ENCODE results near the gene GMFB.
"Not testable (repeated sequence)": the region's sequence is repeated elsewhere in the genome, so short reads cannot be mapped to it uniquely, and the experiment has no call there.

GMFB gene

DNA sequence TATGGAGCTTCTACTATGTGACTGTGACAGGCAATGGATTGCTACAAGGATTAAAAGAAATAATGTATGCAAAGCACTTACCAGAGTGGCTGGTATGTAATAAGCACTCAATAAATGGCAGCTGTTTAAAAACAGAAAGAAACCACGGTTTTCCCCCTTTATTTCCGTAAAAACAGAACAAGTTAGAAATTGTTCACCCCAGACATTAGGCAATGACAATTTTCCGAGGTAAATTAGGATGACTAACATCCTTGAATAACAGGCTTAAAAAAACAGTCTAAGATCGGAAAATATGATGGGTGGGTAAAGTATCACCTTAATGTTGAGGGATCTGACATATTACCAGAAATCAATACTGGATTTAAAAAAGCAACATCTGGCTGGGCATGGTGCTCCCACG, 26.7 kb downstream of the GMFB start:
- Histone ChIP-seq H3K9me3 (ENCODE audit: control insufficient read depth, insufficient read depth, low read length) (peaks cover 7% of the 10 kb centered on the region), H3K9ac (ENCODE audit: low read depth, low read length) (no peak overlapping the region), H3K4me1 (ENCODE audit: insufficient read depth, low read length) (no peaks in the 10 kb centered on the region), H3K36me3 (ENCODE audit: insufficient read depth, low read length) (no peaks in the 10 kb centered on the region)

DNA sequence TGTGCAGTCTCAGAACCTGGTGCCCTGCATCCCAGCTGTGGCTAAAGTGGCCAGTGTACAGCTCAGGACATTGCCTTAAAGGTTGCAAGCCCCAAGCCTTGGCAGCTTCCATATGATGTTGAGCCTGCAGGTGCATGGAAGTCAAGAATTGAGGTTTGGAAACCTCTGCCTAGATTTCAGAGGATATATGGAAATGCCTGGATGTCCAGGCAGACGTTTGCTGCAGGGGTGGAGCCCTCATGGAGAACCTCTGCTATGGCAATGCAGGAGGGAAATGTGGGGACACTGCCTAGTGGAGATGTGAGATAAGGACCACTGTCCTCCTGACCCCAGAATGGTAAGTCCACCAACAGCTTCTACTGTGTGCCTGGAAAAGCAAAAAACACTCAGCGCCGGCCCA, 29.7 kb downstream of the GMFB start:
- H3K4me1 ChIP-seq (ENCODE audit: insufficient read depth, low read length): no peaks in the 10 kb centered on the region

DNA sequence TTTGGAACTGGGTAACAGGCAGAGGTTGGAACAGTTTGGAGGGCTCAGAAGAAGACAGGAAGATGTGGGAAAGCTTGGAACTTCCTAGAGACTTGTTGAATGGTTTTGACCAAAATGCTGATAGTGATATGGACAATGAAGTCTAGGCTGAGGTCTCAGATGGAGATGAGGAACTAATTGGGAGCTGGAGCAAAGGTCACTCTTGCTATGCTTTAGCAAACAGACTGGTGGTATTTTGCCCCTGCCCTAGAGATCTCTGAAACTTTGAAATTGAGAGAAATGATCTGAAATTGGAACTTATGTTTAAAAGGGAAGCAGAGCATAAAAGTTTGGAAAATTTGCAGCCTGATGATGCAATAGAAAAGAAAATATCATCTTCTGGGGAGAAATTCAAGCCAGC, 30.2 kb downstream of the GMFB start:
- H3K9me3 ChIP-seq (ENCODE audit: control insufficient read depth, insufficient read depth, low read length); H3K4me1 ChIP-seq (ENCODE audit: insufficient read depth, low read length); H3K9ac ChIP-seq (ENCODE audit: low read depth, low read length); H3K36me3 ChIP-seq (ENCODE audit: insufficient read depth, low read length): not testable (repeated sequence)

More for the DNA sequence above, 29.7 kb downstream of the GMFB start:
- Histone ChIP-seq H3K36me3 (ENCODE audit: insufficient read depth, low read length) (no peaks in the 10 kb centered on the region), H3K9ac (ENCODE audit: low read depth, low read length) (no peak overlapping the region), H3K9me3 (ENCODE audit: control insufficient read depth, insufficient read depth, low read length) (peaks cover 4% of the 10 kb centered on the region)

DNA sequence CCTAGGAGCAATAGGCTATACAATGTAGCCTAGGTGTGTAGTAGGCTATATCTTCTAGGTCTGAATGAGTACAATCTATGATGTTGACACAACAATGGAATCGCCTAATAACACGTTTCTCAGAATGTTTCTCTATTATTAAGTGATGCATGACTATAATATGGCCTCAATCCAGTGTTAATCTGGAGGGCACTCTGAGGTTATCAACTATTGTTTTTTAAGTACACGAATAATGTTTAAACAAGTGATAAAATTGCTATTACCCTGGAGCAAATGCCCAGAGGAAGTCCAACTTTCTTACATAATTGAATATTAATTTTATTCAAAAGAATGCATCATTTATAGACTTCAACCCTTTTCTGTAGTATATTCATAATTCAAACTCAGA, 31.2 kb downstream of the GMFB start:
- Histone ChIP-seq H3K9me3 (ENCODE audit: control insufficient read depth, insufficient read depth, low read length) (peaks cover 4% of the 10 kb centered on the region), H3K9ac (ENCODE audit: low read depth, low read length) (no peak overlapping the region), H3K36me3 (ENCODE audit: insufficient read depth, low read length) (no peaks in the 10 kb centered on the region), H3K4me1 (ENCODE audit: insufficient read depth, low read length) (no peaks in the 10 kb centered on the region)

DNA sequence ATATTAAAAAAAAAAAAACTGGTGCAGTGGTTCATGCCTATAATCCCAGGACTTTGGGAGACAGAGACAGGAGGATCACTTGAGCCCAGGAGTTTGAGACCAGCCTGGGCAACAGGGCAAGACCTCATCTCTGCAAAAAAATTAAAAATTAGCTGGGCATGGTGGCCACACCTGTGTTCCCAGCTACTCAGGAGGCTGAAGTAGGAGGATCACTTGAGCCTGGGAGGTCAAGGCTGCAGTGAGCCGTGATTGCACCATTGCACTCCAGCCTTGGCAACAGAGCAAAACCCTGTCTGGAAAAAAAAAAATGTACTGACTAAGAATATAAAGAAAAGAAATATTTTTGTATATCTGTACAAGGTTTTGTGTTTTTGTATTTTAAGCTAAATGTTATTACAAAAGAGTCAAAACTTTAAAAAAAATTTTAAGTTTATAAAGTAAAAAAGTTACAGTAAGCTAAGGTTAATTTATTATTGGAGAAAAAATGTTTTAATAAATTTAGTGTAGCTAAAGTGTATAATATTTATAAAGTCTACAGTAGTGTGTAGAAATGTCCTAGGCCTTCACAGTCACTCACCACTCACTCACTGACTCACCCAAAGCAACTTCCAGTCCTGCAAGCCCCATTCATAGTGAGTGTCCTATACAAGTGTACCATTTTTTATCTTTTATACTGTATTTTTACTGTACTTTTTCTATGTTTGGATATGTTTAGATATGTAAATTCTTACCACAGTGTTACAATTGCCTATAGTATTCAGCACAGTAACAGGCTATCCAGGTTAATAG, 31.8 kb downstream of the GMFB start:
- H3K9me3 ChIP-seq (ENCODE audit: control insufficient read depth, insufficient read depth, low read length); H3K36me3 ChIP-seq (ENCODE audit: insufficient read depth, low read length); H3K4me1 ChIP-seq (ENCODE audit: insufficient read depth, low read length); H3K9ac ChIP-seq (ENCODE audit: low read depth, low read length): not testable (repeated sequence)

GRCh38 chr14:54455363-54455762, 33.4 kb downstream of the GMFB start:
- Histone ChIP-seq H3K36me3 (ENCODE audit: insufficient read depth, low read length) (no peaks in the 10 kb centered on the region), H3K9ac (ENCODE audit: low read depth, low read length) (no peak overlapping the region), H3K4me1 (ENCODE audit: insufficient read depth, low read length) (no peaks in the 10 kb centered on the region), H3K9me3 (ENCODE audit: control insufficient read depth, insufficient read depth, low read length) (peaks cover 4% of the 10 kb centered on the region)

DNA sequence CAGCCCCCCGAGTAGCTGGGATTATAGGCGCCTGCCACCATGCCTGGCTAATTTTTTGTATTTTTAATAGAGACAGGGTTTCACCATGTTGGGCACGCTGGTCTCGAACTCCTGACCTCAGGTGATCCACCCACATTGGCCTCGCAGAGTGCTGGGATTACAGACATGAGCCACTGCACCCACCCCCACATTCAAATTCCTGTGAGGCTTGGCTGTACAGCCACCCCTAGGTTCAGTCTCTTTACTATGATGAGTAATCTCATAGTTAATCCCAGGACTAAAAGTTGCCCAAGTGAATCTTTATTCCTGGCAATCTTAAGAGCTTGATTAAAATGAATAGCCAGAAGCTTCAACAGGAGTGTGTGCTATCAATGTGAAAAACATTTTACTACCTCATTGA, 34.8 kb downstream of the GMFB start:
- H3K9me3 ChIP-seq (ENCODE audit: control insufficient read depth, insufficient read depth, low read length); H3K36me3 ChIP-seq (ENCODE audit: insufficient read depth, low read length); H3K4me1 ChIP-seq (ENCODE audit: insufficient read depth, low read length); H3K9ac ChIP-seq (ENCODE audit: low read depth, low read length): not testable (repeated sequence)

DNA sequence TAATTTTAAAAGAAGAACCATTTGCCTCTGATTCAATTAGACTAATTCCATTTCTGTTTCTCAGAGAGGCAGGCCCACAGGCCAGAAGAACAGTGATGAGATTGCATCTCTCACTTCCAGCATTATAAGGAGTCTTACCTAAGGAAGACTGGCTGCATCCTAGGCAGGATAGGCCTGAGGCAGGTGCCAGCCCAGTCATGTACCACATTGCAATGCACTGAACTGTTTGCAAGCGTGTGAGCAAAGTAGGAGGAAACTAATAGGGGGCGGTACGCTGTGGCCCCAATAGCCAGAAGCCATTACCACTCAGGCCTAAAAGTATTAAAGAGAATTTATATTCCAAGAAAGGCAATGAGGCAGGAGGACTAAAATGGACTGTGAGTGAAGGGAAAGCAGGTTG, 35.5 kb downstream of the GMFB start:
- no peaks in the 10 kb centered on the region for H3K9me3 ChIP-seq (ENCODE audit: control insufficient read depth, insufficient read depth, low read length)
- H3K4me1 ChIP-seq (ENCODE audit: insufficient read depth, low read length): no peaks in the 10 kb centered on the region
- H3K9ac ChIP-seq (ENCODE audit: low read depth, low read length): no peak overlapping the region
- H3K36me3 ChIP-seq (ENCODE audit: insufficient read depth, low read length): no peaks in the 10 kb centered on the region

DNA sequence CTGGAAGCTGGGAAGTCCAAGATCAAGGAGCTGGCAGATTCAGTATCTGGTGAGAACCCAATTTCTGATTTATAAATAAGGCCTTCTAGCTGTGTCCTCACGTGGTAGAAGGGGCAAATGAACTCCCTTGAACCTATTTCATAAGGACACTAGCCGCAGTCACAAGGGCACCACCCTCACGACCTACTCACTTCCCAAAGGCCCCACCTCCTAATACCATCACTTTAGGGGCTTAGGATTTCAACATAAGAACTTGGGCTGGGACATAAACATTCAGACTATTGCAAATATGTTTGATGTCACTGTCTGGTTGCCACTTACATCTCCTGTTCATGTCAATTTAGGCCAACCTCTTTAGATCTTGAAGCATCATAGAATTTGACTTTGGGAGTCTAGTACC, 36.8 kb downstream of the GMFB start:
- Histone ChIP-seq H3K9me3 (ENCODE audit: control insufficient read depth, insufficient read depth, low read length) (no peaks in the 10 kb centered on the region), H3K4me1 (ENCODE audit: insufficient read depth, low read length) (no peaks in the 10 kb centered on the region), H3K36me3 (ENCODE audit: insufficient read depth, low read length) (no peaks in the 10 kb centered on the region), H3K9ac (ENCODE audit: low read depth, low read length) (no peak overlapping the region)

DNA sequence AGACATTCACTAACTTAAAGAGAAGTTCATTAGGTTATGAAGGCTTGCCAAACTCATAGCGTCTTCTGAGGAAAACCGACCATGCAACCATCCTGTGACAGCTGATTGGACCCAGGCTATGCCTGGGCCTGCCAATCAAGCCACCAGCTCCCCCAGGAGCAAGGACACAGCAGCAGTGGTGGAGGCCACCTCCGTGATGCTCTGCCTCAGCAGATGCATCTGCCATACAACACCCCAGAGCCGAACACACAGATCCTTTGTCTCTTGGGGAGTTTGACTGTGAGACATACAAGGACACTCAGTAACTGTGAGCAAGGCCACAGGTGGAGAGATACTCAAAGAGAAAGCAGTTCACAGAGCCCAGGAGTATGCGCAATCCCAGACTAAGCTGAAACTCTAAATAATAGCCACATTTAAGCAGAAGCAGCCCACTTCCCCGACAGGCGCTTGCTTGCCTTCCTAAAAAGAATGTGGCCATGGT, 37.6 kb downstream of the GMFB start:
- H3K36me3 ChIP-seq (ENCODE audit: insufficient read depth, low read length): no peaks in the 10 kb centered on the region
- H3K9ac ChIP-seq (ENCODE audit: low read depth, low read length): no peak overlapping the region
- H3K4me1 ChIP-seq (ENCODE audit: insufficient read depth, low read length): no peaks in the 10 kb centered on the region
- H3K9me3 ChIP-seq (ENCODE audit: control insufficient read depth, insufficient read depth, low read length): no peaks in the 10 kb centered on the region

- no peaks in the 10 kb centered on the region for H3K9me3 ChIP-seq (ENCODE audit: control insufficient read depth, insufficient read depth, low read length)
- no peaks in the 10 kb centered on the region for H3K4me1 ChIP-seq (ENCODE audit: insufficient read depth, low read length)
- no peaks in the 10 kb centered on the region for H3K36me3 ChIP-seq (ENCODE audit: insufficient read depth, low read length)
- no peak overlapping the region for H3K9ac ChIP-seq (ENCODE audit: low read depth, low read length)
Measured at GRCh38 chr14:54450535-54450934, 38.2 kb downstream of the GMFB start.

- Histone ChIP-seq H3K9me3 (ENCODE audit: control insufficient read depth, insufficient read depth, low read length) (no peaks in the 10 kb centered on the region), H3K9ac (ENCODE audit: low read depth, low read length) (no peak overlapping the region), H3K36me3 (ENCODE audit: insufficient read depth, low read length) (no peaks in the 10 kb centered on the region), H3K4me1 (ENCODE audit: insufficient read depth, low read length) (no peaks in the 10 kb centered on the region)
Measured at GRCh38 chr14:54447231-54447692, 41.5 kb downstream of the GMFB start.

GRCh38 chr14:54446161-54446693, 42.6 kb downstream of the GMFB start:
- no peaks in the 10 kb centered on the region for H3K36me3 ChIP-seq (ENCODE audit: insufficient read depth, low read length)
- H3K4me1 ChIP-seq (ENCODE audit: insufficient read depth, low read length): no peaks in the 10 kb centered on the region
- H3K9me3 ChIP-seq (ENCODE audit: control insufficient read depth, insufficient read depth, low read length): no peaks in the 10 kb centered on the region
- no peak overlapping the region for H3K9ac ChIP-seq (ENCODE audit: low read depth, low read length)

GRCh38 chr14:54444681-54445080, 44.1 kb downstream of the GMFB start:
- H3K36me3 ChIP-seq (ENCODE audit: insufficient read depth, low read length): no peaks in the 10 kb centered on the region
- no peaks in the 10 kb centered on the region for H3K9me3 ChIP-seq (ENCODE audit: control insufficient read depth, insufficient read depth, low read length)
- no peaks in the 10 kb centered on the region for H3K4me1 ChIP-seq (ENCODE audit: insufficient read depth, low read length)
- H3K9ac ChIP-seq (ENCODE audit: low read depth, low read length): no peak overlapping the region

DNA sequence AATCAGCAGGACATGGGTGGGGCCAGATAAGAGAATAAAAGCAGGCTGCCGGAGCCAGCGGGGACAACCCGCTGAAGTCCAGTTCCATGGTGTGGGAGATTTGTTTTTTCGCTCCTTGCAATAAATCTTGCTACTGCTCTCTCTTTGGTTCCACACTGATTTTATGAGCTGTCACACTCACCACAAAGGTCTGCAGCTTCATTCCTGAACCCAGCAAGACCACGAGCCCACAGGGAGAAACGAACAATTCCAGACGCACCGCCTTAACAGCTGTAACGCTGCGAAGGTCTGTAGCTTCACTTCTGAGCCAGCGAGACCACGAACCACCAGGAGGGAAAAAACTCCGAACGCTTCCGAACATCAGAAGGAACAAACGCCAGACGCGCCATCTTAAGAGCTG, 44.8 kb downstream of the GMFB start:
- Histone ChIP-seq H3K4me1 (ENCODE audit: insufficient read depth, low read length) (peaks cover 3% of the 10 kb centered on the region; the same call in 1 of the 2 replicates), H3K9ac (ENCODE audit: low read depth, low read length) (no peak overlapping the region), H3K9me3 (ENCODE audit: control insufficient read depth, insufficient read depth, low read length) (no peaks in the 10 kb centered on the region), H3K36me3 (ENCODE audit: insufficient read depth, low read length) (no peaks in the 10 kb centered on the region)
